Cardiac fibroblast (primary cell): ENCODE results near the gene TRMT44.
"Not testable (repeated sequence)": the region's sequence is repeated elsewhere in the genome, so short reads cannot be mapped to it uniquely, and the experiment has no call there.

Experiments used
- DNase-seq, 2 donors: peaks; one replicate each; pipeline versions ENCODE4 v3.0.0 to v3.0.0-alpha.2; 2010; ENCODE audit warnings: low read depth in 2 of 2
- H3K4me3 ChIP-seq, 2 donors: replicated peaks in 1 of 2; 1 replicate in 1 of 2; 2 replicates in 1 of 2; pipeline ENCODE4 v1.5.1; 2011; ENCODE audit warnings: low read depth in 2 of 2, low read length in 2 of 2, mild to moderate bottlenecking in 2 of 2, moderate library complexity in 1 of 2
- TF ChIP-seq, protein P1 (sequence below): IDR thresholded peaks from one replicate; pipeline ENCODE4 v1.5.1; 2011; ENCODE audit warnings: low read depth, mild to moderate bottlenecking, low read length, inconsistent platforms

Gene TRMT44

DNA sequence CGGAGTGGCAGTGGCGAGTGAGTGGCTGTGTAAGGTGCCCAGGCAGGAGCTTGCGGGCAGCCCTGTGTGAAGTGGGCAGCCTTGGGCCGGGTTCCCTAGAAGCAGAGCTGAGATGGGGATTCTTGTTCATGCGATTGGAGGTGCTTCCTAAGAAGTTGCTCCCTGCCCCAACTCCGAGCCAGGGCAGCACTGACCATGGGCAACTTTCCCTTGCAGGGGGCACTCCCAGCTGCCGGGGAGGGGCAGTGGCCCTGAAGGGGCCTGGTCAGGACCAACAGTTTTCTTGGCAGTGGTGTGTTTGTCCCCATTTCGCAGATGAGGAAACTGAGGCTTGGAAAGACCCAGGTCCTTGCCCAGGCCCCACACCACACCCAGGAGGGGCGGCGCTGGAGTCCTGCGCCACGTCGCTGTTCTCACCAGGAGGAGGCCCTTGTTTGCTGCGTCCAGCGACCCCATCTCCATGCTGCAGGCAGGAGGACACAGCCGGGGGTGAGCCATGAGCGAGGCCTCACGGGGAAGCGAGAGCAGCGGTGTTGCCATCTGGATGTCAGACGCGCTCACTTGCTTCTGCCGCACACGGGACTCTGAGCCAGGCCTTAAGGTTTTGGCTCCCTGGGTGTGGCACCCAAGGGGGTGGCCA, 68.9 kb downstream of the TRMT44 start:
- no peak overlapping the region for H3K4me3 ChIP-seq

DNA sequence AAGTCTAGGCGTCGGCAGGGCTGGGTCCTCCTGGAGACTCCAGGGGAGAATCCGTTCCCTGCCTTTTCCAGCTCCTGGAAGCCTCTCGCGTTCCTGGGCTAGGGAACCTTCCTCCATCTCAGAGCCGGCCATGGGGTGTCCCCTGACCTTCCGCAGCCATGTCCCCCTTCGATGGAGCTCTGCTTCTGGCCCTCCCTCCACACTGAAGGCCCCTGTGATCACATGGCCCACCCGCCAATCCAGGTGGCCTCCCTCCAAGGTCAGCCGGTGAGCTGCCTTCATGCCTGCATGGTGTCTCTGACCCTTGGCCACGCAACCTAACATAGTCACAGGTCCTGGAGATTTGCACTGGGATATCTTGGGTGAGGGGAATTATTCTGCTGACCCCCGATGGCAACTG, 69.6 kb downstream of the TRMT44 start:
- DNase-seq = no peak
- H3K4me3 ChIP-seq = no peak overlapping the region
- TF ChIP-seq, protein P1, sequence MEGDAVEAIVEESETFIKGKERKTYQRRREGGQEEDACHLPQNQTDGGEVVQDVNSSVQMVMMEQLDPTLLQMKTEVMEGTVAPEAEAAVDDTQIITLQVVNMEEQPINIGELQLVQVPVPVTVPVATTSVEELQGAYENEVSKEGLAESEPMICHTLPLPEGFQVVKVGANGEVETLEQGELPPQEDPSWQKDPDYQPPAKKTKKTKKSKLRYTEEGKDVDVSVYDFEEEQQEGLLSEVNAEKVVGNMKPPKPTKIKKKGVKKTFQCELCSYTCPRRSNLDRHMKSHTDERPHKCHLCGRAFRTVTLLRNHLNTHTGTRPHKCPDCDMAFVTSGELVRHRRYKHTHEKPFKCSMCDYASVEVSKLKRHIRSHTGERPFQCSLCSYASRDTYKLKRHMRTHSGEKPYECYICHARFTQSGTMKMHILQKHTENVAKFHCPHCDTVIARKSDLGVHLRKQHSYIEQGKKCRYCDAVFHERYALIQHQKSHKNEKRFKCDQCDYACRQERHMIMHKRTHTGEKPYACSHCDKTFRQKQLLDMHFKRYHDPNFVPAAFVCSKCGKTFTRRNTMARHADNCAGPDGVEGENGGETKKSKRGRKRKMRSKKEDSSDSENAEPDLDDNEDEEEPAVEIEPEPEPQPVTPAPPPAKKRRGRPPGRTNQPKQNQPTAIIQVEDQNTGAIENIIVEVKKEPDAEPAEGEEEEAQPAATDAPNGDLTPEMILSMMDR = no peak

More for the DNA sequence above, 68.9 kb downstream of the TRMT44 start:
- DNase-seq = no peak
- TF ChIP-seq, protein P1 = no peak

DNA sequence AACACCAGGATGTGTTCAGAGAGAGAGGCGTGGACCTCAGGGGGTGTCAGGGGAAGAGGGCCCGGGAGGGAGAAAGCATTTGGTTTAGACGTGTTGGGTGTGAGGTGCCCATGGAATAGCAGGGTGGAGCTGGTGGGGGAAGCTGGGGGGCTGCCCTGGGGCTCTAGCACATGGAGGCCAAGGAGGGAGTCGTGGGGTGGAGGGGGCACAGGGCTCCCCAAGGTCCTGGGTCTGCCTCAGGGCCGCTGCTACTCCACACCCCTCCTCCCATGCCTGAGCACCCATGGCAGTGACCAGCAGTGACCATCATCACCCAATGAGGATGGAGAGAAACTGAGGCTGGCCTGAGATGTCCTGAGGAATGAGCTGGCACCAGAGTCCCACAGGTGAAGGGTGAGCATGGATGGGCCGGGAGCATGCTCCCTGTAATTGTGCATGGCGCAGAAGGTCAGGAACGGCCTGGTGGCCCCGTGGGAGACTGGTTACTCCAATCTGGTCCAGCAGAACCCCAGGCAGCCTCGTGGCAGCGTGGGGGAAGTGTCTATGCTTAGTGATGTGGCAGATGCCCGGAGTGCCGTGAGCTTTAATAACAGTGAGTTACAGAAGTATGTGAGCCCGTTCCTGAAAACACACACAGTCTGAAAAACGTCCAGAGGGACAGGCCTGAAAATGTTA, 70.2 kb downstream of the TRMT44 start:
- no peak for DNase-seq
- TF ChIP-seq, protein P1 = no peak
- H3K4me3 ChIP-seq = no peak overlapping the region

DNA sequence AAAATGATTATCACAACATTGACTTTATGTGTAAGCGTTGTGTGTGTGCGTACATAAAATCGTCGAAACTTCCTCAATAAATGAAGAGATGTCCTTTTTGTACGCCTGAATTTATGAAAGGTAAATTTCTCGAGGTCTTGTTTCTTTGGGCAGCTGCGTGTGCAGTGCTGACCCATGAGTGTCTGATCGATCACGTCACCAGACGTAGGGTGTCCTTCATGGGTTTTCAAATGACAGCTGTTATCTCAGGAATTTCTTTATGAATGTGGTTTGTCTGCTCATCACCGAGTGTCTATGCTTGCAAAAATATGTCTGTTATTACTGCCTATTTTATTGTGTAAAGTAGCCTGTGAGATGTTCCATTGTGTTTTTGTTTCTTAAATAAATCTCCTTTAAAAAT, 71.9 kb downstream of the TRMT44 start:
- DNase-seq = no peak
- no peak overlapping the region for H3K4me3 ChIP-seq
- TF ChIP-seq, protein P1 = no peak

DNA sequence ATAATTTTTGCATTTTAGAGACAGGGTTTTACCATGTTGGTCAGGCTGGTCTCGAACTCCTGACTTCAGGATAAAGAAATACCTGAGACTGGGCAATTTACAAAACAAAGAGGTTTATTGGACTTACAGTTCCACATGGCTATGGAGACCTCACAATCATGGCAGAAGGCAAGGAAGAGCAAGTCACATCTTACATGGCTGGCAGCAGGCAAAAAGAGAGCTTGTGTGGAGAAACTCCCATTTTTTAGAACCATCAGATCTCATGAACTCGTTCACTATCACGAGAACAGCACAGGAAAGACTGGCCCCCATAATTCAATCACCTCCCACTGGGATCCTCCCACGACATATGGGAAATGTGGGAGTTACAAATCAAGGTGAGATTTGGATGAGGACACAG, 72.5 kb downstream of the TRMT44 start:
- DNase-seq = not testable (repeated sequence)

DNA sequence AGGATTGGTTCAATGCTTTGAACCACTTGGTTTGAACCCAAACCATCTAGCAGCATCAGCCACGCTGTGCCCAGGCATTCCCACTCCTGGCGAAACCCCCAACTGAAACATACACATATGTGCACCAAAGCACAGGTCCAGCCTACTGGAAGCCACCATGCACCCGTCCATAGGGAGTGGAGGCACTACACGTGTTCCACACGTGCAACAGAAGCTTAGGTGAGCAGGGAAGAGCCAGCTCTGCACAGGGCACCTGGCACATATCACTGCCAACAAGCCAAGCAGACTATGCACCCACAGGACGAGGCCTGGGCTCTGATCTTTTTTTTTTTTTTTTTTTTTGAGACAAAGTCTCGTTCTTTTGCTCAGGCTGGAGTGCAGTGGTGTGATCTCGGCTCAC, 73.4 kb downstream of the TRMT44 start:
- H3K4me3 ChIP-seq = no peak overlapping the region
- TF ChIP-seq, protein P1 = no peak
- DNase-seq = no peak

More for the DNA sequence above, 72.5 kb downstream of the TRMT44 start:
- H3K4me3 ChIP-seq = not testable (repeated sequence)

DNA sequence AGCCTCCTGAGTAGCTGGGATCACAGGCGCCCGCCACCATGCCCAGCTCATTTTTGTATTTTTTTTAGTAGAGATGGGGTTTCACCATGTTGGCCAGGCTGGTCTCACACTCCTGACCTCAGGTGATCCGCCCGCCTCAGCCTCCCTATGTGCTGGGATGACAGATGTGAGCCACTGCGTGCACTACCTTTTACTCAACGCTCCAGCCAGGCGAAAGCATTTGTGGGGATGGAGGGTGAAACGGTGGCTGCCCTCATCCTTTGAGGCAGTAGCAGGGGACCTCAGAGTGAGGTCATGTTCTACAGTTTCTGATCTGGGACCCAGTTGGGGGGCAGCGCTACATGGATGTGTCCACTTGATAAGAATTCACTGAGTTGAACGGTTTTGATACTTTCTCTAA, 73.8 kb downstream of the TRMT44 start:
- no peak for DNase-seq

More for the DNA sequence above, 73.8 kb downstream of the TRMT44 start:
- TF ChIP-seq, protein P1 = no peak
- no peak overlapping the region for H3K4me3 ChIP-seq
